Common myeloid progenitor, CD34-positive (primary cell): ENCODE results near the gene STAT6.

Source experiments
- CTCF ChIA-PET: fragments of 350-600 bp; sonication (Branson Sonifier 250); formaldehyde crosslinking; loops from one replicate; lab custom pipeline; 2021; ENCODE audit warnings: antibody characterized with exemption; lab: Charles Lee
- POLR2A ChIA-PET: fragments of 350-600 bp; sonication (Branson Sonifier 250); formaldehyde crosslinking; loops from one replicate; lab custom pipeline; 2021; ENCODE audit warnings: antibody characterized with exemption; lab: Charles Lee
- DNase-seq, 3 donors: peaks; one replicate each; pipeline versions ENCODE4 v3.0.0 to v3.0.0-alpha.2; 2013
- H3K27ac ChIP-seq, 2 experiments: 1 replicate in 1 of 2; 2 replicates in 1 of 2; pipeline ENCODE4 v1.7.0; 2013; ENCODE audit warnings: inconsistent platforms in 2 of 2, low read length in 2 of 2, mild to moderate bottlenecking in 2 of 2, low read depth in 1 of 2, moderate library complexity in 1 of 2; ENCODE audit not compliant: severe bottlenecking in 2 of 2, insufficient read depth in 1 of 2, poor library complexity in 1 of 2
- H3K27me3 ChIP-seq, 5 experiments: replicated peaks in 2 of 5; 1 replicate in 3 of 5; 2 replicates in 2 of 5; pipeline versions ENCODE4 v1.6.1 to v1.7.0; 2013; ENCODE audit warnings: low read length in 4 of 5, mild to moderate bottlenecking in 2 of 5, moderate library complexity in 2 of 5, inconsistent platforms in 1 of 5; ENCODE audit not compliant: insufficient read depth in 5 of 5, control insufficient read depth in 4 of 5
- H3K36me3 ChIP-seq, 4 experiments: 1 replicate in 2 of 4; 2 replicates in 2 of 4; pipeline versions ENCODE4 v1.6.1 to v1.7.0; 2013; ENCODE audit warnings: low read length in 3 of 4, control low read depth in 1 of 4, mild to moderate bottlenecking in 1 of 4; ENCODE audit not compliant: control insufficient read depth in 4 of 4, insufficient read depth in 4 of 4
- H3K4me1 ChIP-seq, 4 experiments: 1 replicate in 3 of 4; 2 replicates in 1 of 4; pipeline versions ENCODE4 v1.6.1 to v1.7.1; 2013; ENCODE audit warnings: low read length in 3 of 4, mild to moderate bottlenecking in 3 of 4, control low read depth in 1 of 4, inconsistent platforms in 1 of 4, moderate library complexity in 1 of 4; ENCODE audit not compliant: control insufficient read depth in 4 of 4, insufficient read depth in 4 of 4; ENCODE audit errors: control extremely low read depth in 1 of 4
- H3K4me3 ChIP-seq, 7 experiments: 1 replicate in 4 of 7; 2 replicates in 3 of 7; pipeline versions ENCODE4 v1.5.1 to v1.7.0; 2013; ENCODE audit warnings: mild to moderate bottlenecking in 7 of 7, low read length in 6 of 7, moderate library complexity in 6 of 7, inconsistent platforms in 2 of 7, low read depth in 2 of 7, control low read depth in 1 of 7; ENCODE audit not compliant: insufficient read depth in 4 of 7, control insufficient read depth in 1 of 7; ENCODE audit errors: extremely low read depth in 1 of 7
- H3K9me3 ChIP-seq, 5 experiments: 1 replicate in 4 of 5; 2 replicates in 1 of 5; pipeline versions ENCODE4 v1.6.1 to v1.7.1; 2013; ENCODE audit warnings: low read length in 4 of 5, mild to moderate bottlenecking in 2 of 5, inconsistent platforms in 1 of 5, low read depth in 1 of 5, moderate library complexity in 1 of 5; ENCODE audit not compliant: control insufficient read depth in 4 of 5, insufficient read depth in 2 of 5; ENCODE audit errors: control extremely low read depth in 1 of 5
- WGBS: methylation state at CpG from one replicate; pipeline ENCODE4 v1.1.5; 2013; ENCODE audit not compliant: insufficient coverage; 5-methylcytosine and 5-hydroxymethylcytosine counted together

STAT6 gene

DNA sequence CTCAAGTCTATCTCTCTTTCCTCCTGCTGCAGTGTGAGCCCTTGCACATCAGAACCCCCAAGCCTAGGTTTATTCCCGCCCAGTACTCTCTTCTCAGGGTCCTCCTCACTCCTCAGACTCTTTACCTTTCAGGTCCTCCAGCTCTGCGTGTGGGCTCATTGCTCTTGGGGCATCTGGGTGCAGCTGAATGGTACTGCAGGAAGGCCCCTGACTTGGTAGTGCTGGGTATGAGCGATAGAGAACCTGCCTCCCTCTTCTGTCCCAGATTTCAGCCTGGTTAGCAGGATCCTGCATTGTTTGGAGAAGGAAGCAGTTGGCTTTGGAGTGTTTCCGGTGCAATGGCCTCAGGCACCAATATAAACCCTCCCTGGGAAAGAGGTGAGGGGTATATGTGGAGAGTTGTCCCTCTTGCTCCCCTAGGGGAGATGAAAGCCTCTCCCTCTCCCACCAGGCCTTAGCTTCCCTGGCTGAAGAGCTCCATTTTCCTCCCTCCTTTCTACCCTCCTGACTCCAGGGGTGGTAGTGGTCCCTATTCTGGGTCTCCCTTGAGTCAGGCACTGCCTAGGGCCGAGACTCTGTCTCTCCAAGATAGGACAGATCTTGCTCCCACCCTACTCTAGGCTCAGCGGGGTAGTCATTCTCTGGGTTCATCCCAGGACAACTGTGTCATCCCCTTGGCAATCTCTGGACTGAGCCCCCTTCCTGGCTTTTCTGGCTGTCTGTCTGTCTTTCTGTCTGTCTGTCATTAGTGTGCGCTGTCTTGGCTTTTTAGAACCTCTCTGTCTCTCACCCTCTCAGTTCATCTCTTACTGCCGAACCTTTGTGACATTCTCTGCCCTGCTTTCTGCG, 21.0 kb upstream of the STAT6 start:
- H3K4me1 ChIP-seq = peaks cover 0 to 19% (median 16%) of the 10 kb centered on the region in 4 experiments
- H3K4me3 ChIP-seq = no peak overlapping the region
- ChIA-PET CTCF (interaction anchor here (0.9 to 19.8 kb wide), 6 partner anchors 8 to 110 kb away, joined by 3 to 399 read pairs (median 8); no protein-coding TSS in a partner anchor), POLR2A (no interaction called here)
- no peak overlapping the region for H3K27ac ChIP-seq
- 96% methylated on average over 8 of the region's 9 CpGs for WGBS
- no peak for DNase-seq
- H3K36me3 ChIP-seq = no peaks in the 10 kb centered on the region
- no peaks in the 10 kb centered on the region for H3K9me3 ChIP-seq
- peaks cover 0 to 25% (median 14%) of the 10 kb centered on the region in 5 experiments for H3K27me3 ChIP-seq

DNA sequence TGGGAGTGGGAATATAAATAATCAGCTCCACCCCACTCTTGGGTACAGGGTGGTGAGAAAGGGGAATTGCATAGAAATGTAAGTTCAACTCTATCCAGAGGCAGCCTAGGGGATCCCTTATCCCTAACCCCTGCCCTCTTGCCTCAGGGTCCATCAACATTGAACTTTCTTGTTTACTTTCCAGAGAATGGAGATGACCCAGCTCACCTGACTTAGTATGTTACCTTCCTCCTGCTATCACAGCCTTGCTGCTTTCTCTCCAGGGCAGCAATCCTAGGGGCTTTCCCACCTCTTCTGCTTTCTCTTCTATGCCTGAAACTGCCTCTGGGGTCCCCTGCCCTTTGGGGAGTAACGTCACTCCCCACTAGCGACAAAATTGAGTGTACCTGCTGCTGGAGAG, 19.8 kb upstream of the STAT6 start:
- CTCF ChIA-PET = interaction anchor here (0.6 to 19.8 kb wide), 8 partner anchors 27 to 114 kb away, joined by 3 to 399 read pairs (median 3); no protein-coding TSS in a partner anchor
- H3K4me1 ChIP-seq = peaks cover 0 to 23% (median 18%) of the 10 kb centered on the region in 4 experiments

DNA sequence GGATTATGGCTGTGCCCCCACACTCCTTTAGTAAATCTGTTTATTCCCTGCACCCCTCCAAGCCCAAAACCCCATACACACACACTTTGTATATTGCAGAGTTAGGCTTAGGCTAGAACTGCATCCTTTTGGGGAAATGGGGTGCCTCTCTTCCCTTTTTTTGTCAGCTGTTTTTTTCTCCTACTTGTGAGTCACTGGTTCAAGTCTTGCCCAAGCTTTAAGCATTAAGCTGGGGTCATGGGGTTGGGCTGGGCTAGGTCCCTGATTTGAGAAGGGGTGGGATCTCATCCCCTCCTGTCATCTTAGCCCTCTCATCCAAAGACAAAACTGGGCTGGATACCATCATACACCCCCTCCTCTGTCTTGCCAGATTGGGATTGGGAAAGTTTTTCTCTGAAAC, 18.7 kb upstream of the STAT6 start:
- no peak overlapping the region for H3K27ac ChIP-seq
- peaks cover 0 to 35% (median 20%) of the 10 kb centered on the region in 5 experiments for H3K27me3 ChIP-seq
- no peaks in the 10 kb centered on the region for H3K36me3 ChIP-seq
- H3K4me3 ChIP-seq = no peak overlapping the region
- H3K4me1 ChIP-seq = peaks cover 0 to 23% (median 18%) of the 10 kb centered on the region in 4 experiments
- ChIA-PET POLR2A (no interaction called here), CTCF (interaction anchor here (1.2 to 19.8 kb wide), 4 partner anchors 11 to 57 kb away, joined by 3 to 399 read pairs (median 178); no protein-coding TSS in a partner anchor)
- no peaks in the 10 kb centered on the region for H3K9me3 ChIP-seq
- DNase-seq = peak in 2 of 3 donors; percentile 59

More for the DNA sequence above, 19.8 kb upstream of the STAT6 start:
- H3K4me3 ChIP-seq = no peak overlapping the region
- peaks cover 0 to 33% (median 20%) of the 10 kb centered on the region in 5 experiments for H3K27me3 ChIP-seq
- no CpG with 5 or more reads among the region's 2 CpGs for WGBS
- no peak for DNase-seq
- no peaks in the 10 kb centered on the region for H3K36me3 ChIP-seq
- H3K27ac ChIP-seq = no peak overlapping the region
- POLR2A ChIA-PET = interaction anchor here (0.6 kb wide), 1 partner anchor 16 kb away, joined by 3 read pairs; no protein-coding TSS in a partner anchor
- H3K9me3 ChIP-seq = no peaks in the 10 kb centered on the region

DNA sequence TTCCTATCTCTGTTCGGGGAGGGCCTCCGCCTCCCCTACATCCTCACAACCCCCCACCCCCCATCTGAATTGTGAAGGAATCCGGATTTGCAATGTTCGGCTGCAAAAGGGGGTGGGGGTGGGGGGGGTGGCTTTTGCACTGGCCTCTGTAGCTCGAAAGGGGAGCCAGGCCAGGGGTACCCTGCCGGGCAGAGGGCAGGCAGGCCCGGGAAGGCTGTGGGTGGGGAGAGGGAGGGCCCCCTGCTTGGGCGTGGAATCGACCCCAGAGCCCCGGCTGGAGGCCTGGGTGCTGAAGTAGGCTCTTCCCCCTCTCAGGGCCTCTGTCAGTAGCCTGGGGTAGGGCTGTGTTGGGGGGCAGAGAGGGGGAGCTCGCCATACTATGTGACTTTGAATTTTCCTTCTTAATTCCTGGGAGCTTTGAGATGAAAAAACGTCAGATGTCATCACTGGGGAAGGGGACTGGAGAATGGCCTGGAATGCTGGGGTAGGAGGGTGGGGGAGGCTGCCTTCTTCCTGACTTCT, 18.2 kb upstream of the STAT6 start:
- H3K9me3 ChIP-seq = no peaks in the 10 kb centered on the region

DNA sequence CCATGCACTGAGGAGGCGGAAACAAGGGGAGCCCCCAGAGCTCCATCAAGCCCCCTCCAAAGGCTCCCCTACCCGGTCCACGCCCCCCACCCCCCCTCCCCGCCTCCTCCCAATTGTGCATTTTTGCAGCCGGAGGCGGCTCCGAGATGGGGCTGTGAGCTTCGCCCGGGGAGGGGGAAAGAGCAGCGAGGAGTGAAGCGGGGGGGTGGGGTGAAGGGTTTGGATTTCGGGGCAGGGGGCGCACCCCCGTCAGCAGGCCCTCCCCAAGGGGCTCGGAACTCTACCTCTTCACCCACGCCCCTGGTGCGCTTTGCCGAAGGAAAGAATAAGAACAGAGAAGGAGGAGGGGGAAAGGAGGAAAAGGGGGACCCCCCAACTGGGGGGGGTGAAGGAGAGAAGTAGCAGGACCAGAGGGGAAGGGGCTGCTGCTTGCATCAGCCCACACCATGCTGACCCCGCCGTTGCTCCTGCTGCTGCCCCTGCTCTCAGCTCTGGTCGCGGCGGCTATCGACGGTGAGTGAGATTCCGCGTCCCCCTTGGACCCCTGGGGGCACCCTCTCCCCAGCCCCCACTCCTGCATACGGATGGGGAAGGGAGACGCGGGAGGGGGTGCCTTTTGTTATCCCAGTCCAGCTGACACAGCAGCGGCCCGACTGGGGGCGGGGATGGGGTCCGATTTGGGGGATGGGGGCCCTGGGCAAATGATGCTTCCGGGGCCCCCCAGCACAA, 17.5 kb upstream of the STAT6 start:
- WGBS = 0% methylated on average over 1 of the region's 35 CpGs
- DNase-seq = no peak
- Histone ChIP-seq H3K4me3 (peak overlapping the region in 5 of 7 experiments; percentile 34 to 74 (median 70)), H3K36me3 (no peaks in the 10 kb centered on the region), H3K9me3 (no peaks in the 10 kb centered on the region), H3K4me1 (peaks cover 0 to 23% (median 18%) of the 10 kb centered on the region in 4 experiments), H3K27me3 (peaks cover 0 to 40% (median 22%) of the 10 kb centered on the region in 5 experiments), H3K27ac (no peak overlapping the region)
- POLR2A ChIA-PET = no interaction called here
- CTCF ChIA-PET = interaction anchor here (0.9 to 19.8 kb wide), 6 partner anchors 12 to 58 kb away, joined by 4 to 399 read pairs (median 4); no protein-coding TSS in a partner anchor

More for the DNA sequence above, 18.2 kb upstream of the STAT6 start:
- 15% methylated on average over 2 of the region's 12 CpGs for WGBS
- no peak for DNase-seq
- H3K36me3 ChIP-seq = no peaks in the 10 kb centered on the region
- peak overlapping the region in 2 of 7 experiments; percentile 48 to 74 for H3K4me3 ChIP-seq
- CTCF ChIA-PET = interaction anchor here (1.2 to 19.8 kb wide), 4 partner anchors 11 to 58 kb away, joined by 3 to 399 read pairs (median 178); no protein-coding TSS in a partner anchor
- H3K27ac ChIP-seq = no peak overlapping the region
- POLR2A ChIA-PET = no interaction called here
- peaks cover 0 to 40% (median 23%) of the 10 kb centered on the region in 5 experiments for H3K27me3 ChIP-seq
- H3K4me1 ChIP-seq = peaks cover 0 to 23% (median 18%) of the 10 kb centered on the region in 4 experiments

DNA sequence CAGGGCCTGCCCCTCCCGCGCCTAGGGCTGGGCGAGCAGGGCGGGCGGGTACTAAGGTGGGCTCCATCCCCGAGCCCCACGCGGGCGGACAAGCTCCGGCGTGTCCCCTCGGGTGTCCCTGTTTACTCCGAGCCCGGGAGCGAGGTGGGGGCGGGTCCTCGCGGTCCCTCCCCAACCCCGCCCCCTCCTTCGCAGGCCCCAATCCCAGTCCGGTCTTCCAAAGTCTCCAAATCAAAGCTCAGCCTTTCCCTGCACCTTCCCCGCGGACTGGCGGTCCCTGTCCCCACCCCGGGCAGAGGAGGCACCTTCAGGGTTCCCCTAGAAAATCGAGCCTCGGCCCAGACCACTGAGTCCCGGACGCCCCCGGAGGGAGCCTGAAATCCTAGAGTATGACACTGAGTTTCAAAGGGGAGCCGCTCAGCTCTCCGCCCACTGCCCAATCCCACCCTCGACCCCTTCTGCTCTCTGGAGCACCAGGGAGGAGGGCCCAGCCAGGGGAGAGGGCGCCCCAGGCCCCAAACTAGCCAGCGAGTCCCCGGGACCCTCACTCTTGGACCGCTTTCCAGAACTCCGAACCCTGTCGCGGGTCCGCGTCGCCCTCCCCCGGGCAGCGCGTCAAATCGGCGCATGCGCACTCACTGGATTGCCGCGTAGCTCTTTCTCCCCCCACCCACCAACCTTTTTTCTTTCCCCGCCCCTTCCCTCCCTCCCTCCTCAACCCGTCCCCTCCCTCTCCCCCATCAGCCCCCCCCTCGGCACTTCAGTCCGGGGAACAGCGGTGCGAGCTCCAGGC, 16.8 kb upstream of the STAT6 start, which contains the start of gene LRP1:
Gene LRP1, plus strand, starts transcription at position 758 of the 793 bp plus-strand sequence. CDS start 482 bp downstream, outside the sequence.
- H3K27ac ChIP-seq = no peak within 1 kb of the TSS
- CTCF ChIA-PET = interaction anchor here (0.8 to 19.8 kb wide), 10 partner anchors 9 to 59 kb away, joined by 3 to 399 read pairs (median 4); partner anchors contain the start of gene STAT6
- peaks cover 0 to 23% (median 18%) of the 10 kb centered on the region in 4 experiments for H3K4me1 ChIP-seq
- 0% methylated on average over 43 of the region's 57 CpGs for WGBS
- no peaks in the 10 kb centered on the region for H3K36me3 ChIP-seq
- H3K27me3 ChIP-seq = peaks cover 0 to 40% (median 20%) of the 10 kb centered on the region in 5 experiments
- H3K4me3 ChIP-seq = peak within 1 kb of the TSS; percentile 32 to 83 (median 64)
- DNase-seq = peak; percentile 51 to 66 (median 60)
- H3K9me3 ChIP-seq = no peaks in the 10 kb centered on the region
- POLR2A ChIA-PET = no interaction called here
